ENCODE results near the gene MLLT6. TPM values are rescaled to one million over a fixed set of nuclear protein-coding genes. Genes with fewer than 3 reads are reported as not detected.
A peak's percentile ranks its signal among the peaks of the same experiment; 100 is the strongest.

Gene MLLT6
- total RNA-seq, 1 experiment from 2014 or later = 72.5 TPM

DNA sequence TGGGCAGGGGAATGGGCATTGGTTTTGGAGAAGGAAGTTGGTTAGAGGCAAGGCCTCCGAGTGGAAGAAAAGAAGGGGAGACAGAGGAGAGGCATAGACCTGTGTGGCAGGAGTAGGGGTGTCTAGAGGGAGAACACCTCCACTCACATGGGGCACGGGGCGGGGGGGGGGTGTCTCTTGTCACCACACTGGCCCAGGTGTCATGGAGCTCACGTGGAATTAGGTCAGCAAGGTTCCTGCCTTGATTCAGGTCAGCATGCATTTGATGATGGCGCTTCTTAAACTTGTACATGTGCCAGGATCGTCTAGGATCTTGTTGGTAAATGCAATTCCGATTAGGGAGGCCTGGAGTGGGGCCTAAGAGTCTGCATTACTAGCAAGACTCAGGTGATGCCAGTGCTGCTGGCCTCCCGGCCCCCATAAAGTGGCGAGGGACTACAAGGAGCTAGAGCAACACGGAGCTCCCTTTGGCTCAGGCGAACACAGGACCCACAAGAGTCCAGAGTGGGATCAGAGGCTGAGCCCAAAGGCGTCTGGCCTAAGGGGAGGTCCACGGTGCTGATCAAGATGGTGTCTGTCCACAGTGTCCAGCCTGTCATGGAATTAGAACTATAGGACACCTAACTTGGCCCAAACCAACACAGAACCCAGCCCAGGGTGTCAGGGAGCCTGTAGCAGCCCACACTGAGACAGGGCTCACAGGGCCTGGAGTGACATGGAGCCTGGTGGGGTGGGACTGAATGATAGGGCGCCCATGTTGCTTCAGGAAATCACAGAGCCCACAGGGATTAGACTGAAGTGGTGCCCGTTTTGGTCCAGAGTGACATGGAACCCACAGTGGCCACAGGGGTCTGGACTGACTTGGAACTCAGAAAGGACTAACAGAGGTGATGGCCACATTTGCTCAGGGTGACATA is 47.0 kb upstream of the MLLT6 start:
- Histone ChIP-seq H3K4me3 (ENCODE audit: low read depth, low read length) (peak overlapping the region; percentile 33), H3K27me3 (replicated peaks; ENCODE audit: control insufficient read depth, insufficient read depth, low read length) (no peaks in the 10 kb centered on the region), H3K36me3 (ENCODE audit: control insufficient read depth, insufficient read depth, low read length) (no peaks in the 10 kb centered on the region), H3K9me3 (no peaks in the 10 kb centered on the region), H3K4me1 (peaks cover 16% of the 10 kb centered on the region)
- BruUV-seq (replicated peaks) = no TSS peak
- H3K9me3 Mint-ChIP-seq (ENCODE audit: unreplicated experiment) = no peaks in the 10 kb centered on the region
- peaks cover 6% of the 10 kb centered on the region for H3K4me1 Mint-ChIP-seq (ENCODE audit: low read depth, unreplicated experiment)
- ChIA-PET CTCF (interaction anchor here (1.0 to 2.8 kb wide), 7 partner anchors 8 to 100 kb away, joined by 3 to 18 read pairs (median 6); no protein-coding TSS in a partner anchor), POLR2A (interaction anchor here (1.5 kb wide), 1 partner anchor 44 kb away, joined by 5 read pairs; no protein-coding TSS in a partner anchor)
- intact Hi-C loops (cut with micrococcal nuclease; ENCODE audit: unreplicated experiment) = loop anchor here (2.0 kb wide), 1 partner anchor 43 kb away; no protein-coding TSS in a partner anchor
- DNase-seq = no peak
- peak overlapping the region; percentile 45 for H3K27ac Mint-ChIP-seq (ENCODE audit: unreplicated experiment)
- TF ChIP-seq, protein P1, sequence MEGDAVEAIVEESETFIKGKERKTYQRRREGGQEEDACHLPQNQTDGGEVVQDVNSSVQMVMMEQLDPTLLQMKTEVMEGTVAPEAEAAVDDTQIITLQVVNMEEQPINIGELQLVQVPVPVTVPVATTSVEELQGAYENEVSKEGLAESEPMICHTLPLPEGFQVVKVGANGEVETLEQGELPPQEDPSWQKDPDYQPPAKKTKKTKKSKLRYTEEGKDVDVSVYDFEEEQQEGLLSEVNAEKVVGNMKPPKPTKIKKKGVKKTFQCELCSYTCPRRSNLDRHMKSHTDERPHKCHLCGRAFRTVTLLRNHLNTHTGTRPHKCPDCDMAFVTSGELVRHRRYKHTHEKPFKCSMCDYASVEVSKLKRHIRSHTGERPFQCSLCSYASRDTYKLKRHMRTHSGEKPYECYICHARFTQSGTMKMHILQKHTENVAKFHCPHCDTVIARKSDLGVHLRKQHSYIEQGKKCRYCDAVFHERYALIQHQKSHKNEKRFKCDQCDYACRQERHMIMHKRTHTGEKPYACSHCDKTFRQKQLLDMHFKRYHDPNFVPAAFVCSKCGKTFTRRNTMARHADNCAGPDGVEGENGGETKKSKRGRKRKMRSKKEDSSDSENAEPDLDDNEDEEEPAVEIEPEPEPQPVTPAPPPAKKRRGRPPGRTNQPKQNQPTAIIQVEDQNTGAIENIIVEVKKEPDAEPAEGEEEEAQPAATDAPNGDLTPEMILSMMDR (IDR thresholded peaks at IDR 0.05; ENCODE audit: insufficient read depth in 1 of 2, low read depth in 1 of 2, low read length in 1 of 2, severe bottlenecking in 1 of 2, unreplicated experiment in 1 of 2) = no peak
- peak overlapping the region; percentile 47 for H3K4me3 Mint-ChIP-seq (ENCODE audit: unreplicated experiment)
- H3K36me3 Mint-ChIP-seq (ENCODE audit: insufficient read depth, unreplicated experiment) = no peaks in the 10 kb centered on the region
- H3K27me3 Mint-ChIP-seq (ENCODE audit: insufficient read depth, unreplicated experiment) = no peaks in the 10 kb centered on the region

DNA sequence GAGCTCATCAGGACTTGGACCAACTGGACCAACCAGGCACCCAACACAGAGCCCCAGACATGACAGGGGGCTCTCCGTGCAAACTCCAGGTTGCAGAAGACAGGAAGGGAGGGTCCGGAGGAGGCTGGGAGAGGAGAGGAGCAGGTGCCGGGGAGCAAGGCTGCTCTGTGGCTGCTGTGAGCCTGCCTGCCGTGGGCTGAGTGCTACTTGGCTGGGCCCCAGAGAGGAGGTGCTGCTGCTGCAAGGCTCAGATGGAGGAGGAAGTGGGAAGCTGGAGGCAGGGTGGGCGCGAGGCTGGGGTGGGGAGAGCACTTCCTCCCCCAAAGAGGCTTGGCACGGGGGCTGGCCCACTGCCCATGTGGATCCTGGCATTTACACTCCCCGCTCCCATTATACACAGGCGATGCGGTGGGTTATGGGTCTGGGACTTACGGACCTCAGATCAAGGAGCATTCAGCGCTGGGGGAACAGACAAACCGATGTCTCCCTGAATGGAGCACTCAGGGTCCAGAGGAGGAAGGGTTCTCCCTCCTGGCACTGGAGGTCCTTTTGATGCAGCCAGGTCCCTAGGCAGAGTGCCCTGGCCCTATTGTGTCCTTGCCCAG is 46.2 kb upstream of the MLLT6 start:
- POLR2A ChIA-PET = no interaction called here
- no peak overlapping the region for H3K4me3 Mint-ChIP-seq (ENCODE audit: unreplicated experiment)
- TF ChIP-seq, protein P1 (IDR thresholded peaks at IDR 0.05; ENCODE audit: insufficient read depth in 1 of 2, low read depth in 1 of 2, low read length in 1 of 2, severe bottlenecking in 1 of 2, unreplicated experiment in 1 of 2) = no peak
- Histone ChIP-seq H3K36me3 (ENCODE audit: control insufficient read depth, insufficient read depth, low read length) (no peaks in the 10 kb centered on the region), H3K9me3 (no peaks in the 10 kb centered on the region), H3K27me3 (replicated peaks; ENCODE audit: control insufficient read depth, insufficient read depth, low read length) (no peaks in the 10 kb centered on the region), H3K4me1 (peaks cover 16% of the 10 kb centered on the region), H3K4me3 (ENCODE audit: low read depth, low read length) (no peak overlapping the region)
- no peaks in the 10 kb centered on the region for H3K9me3 Mint-ChIP-seq (ENCODE audit: unreplicated experiment)
- H3K27me3 Mint-ChIP-seq (ENCODE audit: insufficient read depth, unreplicated experiment) = no peaks in the 10 kb centered on the region
- DNase-seq = no peak
- CTCF ChIA-PET = interaction anchor here (0.6 to 2.8 kb wide), 6 partner anchors 8 to 101 kb away, joined by 3 to 18 read pairs (median 4); no protein-coding TSS in a partner anchor
- no peaks in the 10 kb centered on the region for H3K36me3 Mint-ChIP-seq (ENCODE audit: insufficient read depth, unreplicated experiment)
- H3K4me1 Mint-ChIP-seq (ENCODE audit: low read depth, unreplicated experiment) = peaks cover 6% of the 10 kb centered on the region
- H3K27ac Mint-ChIP-seq (ENCODE audit: unreplicated experiment) = no peak overlapping the region
- no TSS peak for BruUV-seq (replicated peaks)
- intact Hi-C loops (cut with micrococcal nuclease; ENCODE audit: unreplicated experiment) = no loop called here

DNA sequence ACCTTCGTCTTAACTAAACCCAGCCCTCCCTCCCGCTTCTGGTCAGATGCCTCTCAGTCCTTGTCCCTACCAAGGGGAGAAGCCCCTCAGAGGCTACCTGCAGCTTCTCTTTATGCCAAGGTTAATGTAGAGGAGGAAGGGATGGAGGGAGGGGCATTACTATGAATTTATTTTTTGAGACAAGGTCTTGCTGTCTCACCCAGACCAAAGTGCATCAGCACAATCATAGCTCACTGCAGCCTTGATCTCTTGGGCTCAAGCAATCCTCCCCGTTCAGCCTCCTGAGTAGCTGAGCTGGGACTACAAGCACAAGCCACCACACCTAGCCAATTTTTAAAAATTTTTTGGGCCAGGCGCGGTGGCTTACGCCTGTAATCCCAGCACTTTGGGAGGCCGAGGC is 45.7 kb upstream of the MLLT6 start:
- intact Hi-C loops (cut with micrococcal nuclease; ENCODE audit: unreplicated experiment) = no loop called here
- Histone ChIP-seq H3K4me3 (ENCODE audit: low read depth, low read length) (no peak overlapping the region), H3K9me3 (no peaks in the 10 kb centered on the region), H3K4me1 (peaks cover 16% of the 10 kb centered on the region), H3K27me3 (replicated peaks; ENCODE audit: control insufficient read depth, insufficient read depth, low read length) (no peaks in the 10 kb centered on the region), H3K36me3 (ENCODE audit: control insufficient read depth, insufficient read depth, low read length) (no peaks in the 10 kb centered on the region)
- Mint-ChIP-seq H3K27ac (ENCODE audit: unreplicated experiment) (no peak overlapping the region), H3K27me3 (ENCODE audit: insufficient read depth, unreplicated experiment) (no peaks in the 10 kb centered on the region), H3K36me3 (ENCODE audit: insufficient read depth, unreplicated experiment) (no peaks in the 10 kb centered on the region), H3K9me3 (ENCODE audit: unreplicated experiment) (no peaks in the 10 kb centered on the region), H3K4me1 (ENCODE audit: low read depth, unreplicated experiment) (peaks cover 6% of the 10 kb centered on the region), H3K4me3 (ENCODE audit: unreplicated experiment) (no peak overlapping the region)
- no peak for DNase-seq
- TF ChIP-seq, protein P1 (IDR thresholded peaks at IDR 0.05; ENCODE audit: insufficient read depth in 1 of 2, low read depth in 1 of 2, low read length in 1 of 2, severe bottlenecking in 1 of 2, unreplicated experiment in 1 of 2) = no peak
- POLR2A ChIA-PET = no interaction called here
- CTCF ChIA-PET = interaction anchor here (0.6 to 10.9 kb wide), 4 partner anchors 45 to 101 kb away, joined by 3 to 292 read pairs (median 11); no protein-coding TSS in a partner anchor
- no TSS peak for BruUV-seq (replicated peaks)

Measured in Caco-2 (cell line).